PC-9 (cell line): ENCODE results near the gene LDHAL6B.

Experiments used
- EZH2 ChIP-seq: fragments of 200-600 bp; sonication (generic); IDR thresholded peaks from 2 replicates; pipeline ENCODE4 v1.8.0; 2017; ENCODE audit warnings: antibody characterized with exemption, low read depth
- TF ChIP-seq, protein P1 (sequence below): fragments of 200-600 bp; sonication (generic); conservative IDR thresholded peaks from 2 replicates; pipeline ENCODE4 v1.6.1; 2017; ENCODE audit warnings: mixed run types, antibody characterized with exemption, mild to moderate bottlenecking, moderate library complexity

DNA sequence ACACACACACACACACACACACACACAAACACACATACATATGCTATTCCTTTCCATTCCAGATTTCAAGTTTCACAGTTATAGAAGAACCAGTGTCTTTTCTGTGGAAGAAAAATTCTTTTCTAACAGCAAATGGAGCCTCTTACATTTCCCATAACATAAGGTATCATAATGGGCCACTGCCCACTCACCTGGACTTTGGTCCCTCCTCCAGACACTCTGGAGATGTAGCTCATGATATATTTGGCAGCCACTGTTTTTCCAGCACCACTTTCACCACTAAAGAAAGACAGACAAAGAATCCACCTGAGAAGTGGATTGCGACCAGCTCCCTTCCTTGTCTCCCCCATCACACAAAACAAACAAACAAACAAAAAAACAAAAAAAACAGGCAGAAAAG, 29.8 kb downstream of the LDHAL6B start:
- TF ChIP-seq EZH2, result no peak
- TF ChIP-seq, protein P1, sequence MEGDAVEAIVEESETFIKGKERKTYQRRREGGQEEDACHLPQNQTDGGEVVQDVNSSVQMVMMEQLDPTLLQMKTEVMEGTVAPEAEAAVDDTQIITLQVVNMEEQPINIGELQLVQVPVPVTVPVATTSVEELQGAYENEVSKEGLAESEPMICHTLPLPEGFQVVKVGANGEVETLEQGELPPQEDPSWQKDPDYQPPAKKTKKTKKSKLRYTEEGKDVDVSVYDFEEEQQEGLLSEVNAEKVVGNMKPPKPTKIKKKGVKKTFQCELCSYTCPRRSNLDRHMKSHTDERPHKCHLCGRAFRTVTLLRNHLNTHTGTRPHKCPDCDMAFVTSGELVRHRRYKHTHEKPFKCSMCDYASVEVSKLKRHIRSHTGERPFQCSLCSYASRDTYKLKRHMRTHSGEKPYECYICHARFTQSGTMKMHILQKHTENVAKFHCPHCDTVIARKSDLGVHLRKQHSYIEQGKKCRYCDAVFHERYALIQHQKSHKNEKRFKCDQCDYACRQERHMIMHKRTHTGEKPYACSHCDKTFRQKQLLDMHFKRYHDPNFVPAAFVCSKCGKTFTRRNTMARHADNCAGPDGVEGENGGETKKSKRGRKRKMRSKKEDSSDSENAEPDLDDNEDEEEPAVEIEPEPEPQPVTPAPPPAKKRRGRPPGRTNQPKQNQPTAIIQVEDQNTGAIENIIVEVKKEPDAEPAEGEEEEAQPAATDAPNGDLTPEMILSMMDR, result no peak
